ENCODE results near the gene MUSTN1. TPM values are rescaled to one million over a fixed set of nuclear protein-coding genes. Genes with fewer than 3 reads are reported as not detected.

Gene MUSTN1
- total and polyA plus RNA-seq, 11 donors, result 13.5 to 207 (median 32.4) TPM

GRCh38 chr3:52865994-52866393 is 31.2 kb upstream of the MUSTN1 start:
- H3K27ac ChIP-seq, result no peak overlapping the region
- DNase-seq, result no peak
- H3K4me3 ChIP-seq, result no peak overlapping the region
- 95 to 99% (median 97%) methylated on average over 13 of the region's 13 CpGs for WGBS, 4 donors
- peaks cover 0 to 8% (median 0%) of the 10 kb centered on the region in 12 donors for H3K9me3 ChIP-seq
- no peaks in the 10 kb centered on the region for H3K27me3 ChIP-seq
- TF ChIP-seq POLR2A (IDR thresholded peaks at IDR 0.05) (no peak), CTCF (IDR thresholded peaks at IDR 0.05) (no peak)
- ATAC-seq, result no peak
- intact Hi-C loops (cut with DNase I), result no loop called here
- H3K4me1 ChIP-seq, result no peaks in the 10 kb centered on the region
- peaks cover 0 to 3% (median 0%) of the 10 kb centered on the region in 9 donors for H3K36me3 ChIP-seq

GRCh38 chr3:52860424-52860768 is 25.6 kb upstream of the MUSTN1 start:
- Histone ChIP-seq H3K27ac (no peak overlapping the region), H3K4me1 (peaks cover 0 to 11% (median 0%) of the 10 kb centered on the region in 12 donors), H3K9me3 (peaks cover 0 to 8% (median 0%) of the 10 kb centered on the region in 12 donors), H3K4me3 (no peak overlapping the region), H3K36me3 (peaks cover 0 to 5% (median 0%) of the 10 kb centered on the region in 9 donors), H3K27me3 (no peaks in the 10 kb centered on the region)
- intact Hi-C loops (cut with DNase I), result no loop called here
- ATAC-seq (no peak), DNase-seq (no peak)
- 79 to 86% (median 85%) methylated on average over 8 of the region's 8 CpGs for WGBS, 4 donors
- TF ChIP-seq CTCF (IDR thresholded peaks at IDR 0.05) (no peak), POLR2A (IDR thresholded peaks at IDR 0.05) (no peak)

- no peak for DNase-seq
- no peaks in the 10 kb centered on the region for H3K27me3 ChIP-seq
- H3K9me3 ChIP-seq, result peaks cover 0 to 8% (median 0%) of the 10 kb centered on the region in 12 donors
- no peak overlapping the region for H3K27ac ChIP-seq
- peaks cover 0 to 9% (median 0%) of the 10 kb centered on the region in 9 donors for H3K36me3 ChIP-seq
- no peak for TF ChIP-seq CTCF (IDR thresholded peaks at IDR 0.05)
- TF ChIP-seq POLR2A (IDR thresholded peaks at IDR 0.05), result no peak
- no peak overlapping the region for H3K4me3 ChIP-seq
- intact Hi-C loops (cut with DNase I), result loop anchor here in 4 of 10 donors (10.0 kb wide), 3 partner anchors 55 to 215 kb away; no protein-coding TSS in a partner anchor
- 86 to 94% (median 89%) methylated on average over 8 of the region's 8 CpGs for WGBS, 4 donors
- H3K4me1 ChIP-seq, result peaks cover 0 to 11% (median 0%) of the 10 kb centered on the region in 12 donors
- ATAC-seq, result no peak
Observed at GRCh38 chr3:52859686-52860423, 25.0 kb upstream of the MUSTN1 start.

- peaks cover 0 to 25% (median 16%) of the 10 kb centered on the region in 9 donors for H3K36me3 ChIP-seq
- no peaks in the 10 kb centered on the region for H3K27me3 ChIP-seq
- no peak for DNase-seq
- H3K9me3 ChIP-seq, result no peaks in the 10 kb centered on the region
- H3K4me1 ChIP-seq, result peaks cover 0 to 11% (median 0%) of the 10 kb centered on the region in 12 donors
- no peak for ATAC-seq
- intact Hi-C loops (cut with DNase I), result loop anchor here in 4 of 10 donors (10.0 kb wide), 3 partner anchors 57 to 217 kb away; no protein-coding TSS in a partner anchor
- H3K27ac ChIP-seq, result peak overlapping the region in 1 of 12 donors; percentile 9
- WGBS, 4 donors, result 87 to 98% (median 96%) methylated on average over 5 of the region's 5 CpGs
- H3K4me3 ChIP-seq, result no peak overlapping the region
- TF ChIP-seq POLR2A (IDR thresholded peaks at IDR 0.05) (no peak), CTCF (IDR thresholded peaks at IDR 0.05) (no peak)
Observed at GRCh38 chr3:52857864-52858263, 23.0 kb upstream of the MUSTN1 start.
